GM23338 (cell line): ENCODE results near the gene KCNK17. TPM values are rescaled to one million over a fixed set of nuclear protein-coding genes. Genes with fewer than 3 reads are reported as not detected.

Experiments
- ATAC-seq: fragments of 200-7000 bp; cut with Tn5 transposase; 3 replicates; pipeline ENCODE4 v1.9.1; 2020
- DNase-seq: peaks from one replicate; pipeline ENCODE4 v3.0.0-alpha.2; 2015; ENCODE audit warnings: low spot score
- H2AFZ ChIP-seq: fragments of 200-600 bp; sonication (generic); 2 replicates; pipeline ENCODE4 v1.8.0; 2016; ENCODE audit warnings: antibody characterized with exemption, mild to moderate bottlenecking, moderate library complexity
- H3F3A ChIP-seq: fragments of 200-600 bp; sonication (generic); replicated peaks from 2 replicates; pipeline ENCODE4 v1.8.0; 2017; ENCODE audit warnings: antibody characterized with exemption, mixed run types, low read depth
- H3K27ac ChIP-seq: fragments of 200-600 bp; sonication (generic); 2 replicates; pipeline ENCODE4 v1.6.1; 2016; ENCODE audit warnings: low read depth
- H3K27me3 ChIP-seq: fragments of 200-600 bp; sonication (generic); 2 replicates; pipeline ENCODE4 v1.8.0; 2016; ENCODE audit warnings: mild to moderate bottlenecking, mixed run types, moderate library complexity; ENCODE audit not compliant: insufficient read depth
- H3K36me3 ChIP-seq: fragments of 200-600 bp; sonication (generic); 2 replicates; pipeline ENCODE4 v1.8.0; 2016; ENCODE audit warnings: mild to moderate bottlenecking; ENCODE audit not compliant: insufficient read depth
- H3K4me1 ChIP-seq: fragments of 200-600 bp; sonication (generic); 2 replicates; pipeline ENCODE4 v1.8.0; 2016; ENCODE audit warnings: mild to moderate bottlenecking, moderate library complexity; ENCODE audit not compliant: insufficient read depth
- H3K4me2 ChIP-seq: fragments of 200-600 bp; sonication (generic); 2 replicates; pipeline ENCODE4 v1.7.1; 2017; ENCODE audit warnings: mixed run types
- H3K4me3 ChIP-seq: fragments of 200-600 bp; sonication (generic); 2 replicates; pipeline ENCODE4 v1.6.1; 2016; ENCODE audit warnings: mixed run types
- H3K79me2 ChIP-seq: fragments of 200-600 bp; sonication (generic); replicated peaks from 2 replicates; pipeline ENCODE4 v1.8.0; 2017; ENCODE audit warnings: mild to moderate bottlenecking; ENCODE audit not compliant: insufficient read depth
- H3K9me2 ChIP-seq: fragments of 200-600 bp; sonication (generic); 2 replicates; pipeline ENCODE4 v1.8.0; 2017; ENCODE audit not compliant: insufficient read depth
- H4K20me1 ChIP-seq: fragments of 200-600 bp; sonication (generic); replicated peaks from 2 replicates; pipeline ENCODE4 v1.8.0; 2017; ENCODE audit warnings: mild to moderate bottlenecking; ENCODE audit not compliant: insufficient read depth
- H3K27ac Mint-ChIP-seq: 2 replicates; pipeline ENCODE4 v1.8.0; 2020; ENCODE audit warnings: inconsistent platforms, mild to moderate bottlenecking, moderate library complexity, mixed read lengths
- H3K27me3 Mint-ChIP-seq: 3 replicates; pipeline ENCODE4 v1.8.0; 2022; ENCODE audit warnings: low read depth, mild to moderate bottlenecking, moderate library complexity, mixed read lengths, inconsistent platforms; ENCODE audit not compliant: insufficient read depth, poor library complexity
- H3K36me3 Mint-ChIP-seq: 3 replicates; pipeline ENCODE4 v1.8.0; 2021; ENCODE audit warnings: low read depth, mild to moderate bottlenecking, inconsistent platforms, moderate library complexity, mixed read lengths
- H3K4me1 Mint-ChIP-seq: 3 replicates; pipeline ENCODE4 v1.8.0; 2020; ENCODE audit warnings: mild to moderate bottlenecking, inconsistent platforms, mixed read lengths
- H3K4me3 Mint-ChIP-seq: 3 replicates; pipeline ENCODE4 v1.8.0; 2021; ENCODE audit warnings: moderate library complexity, mild to moderate bottlenecking, inconsistent platforms, mixed read lengths
- H3K9me3 Mint-ChIP-seq: 3 replicates; pipeline ENCODE4 v1.8.0; 2020; ENCODE audit warnings: moderate library complexity, mild to moderate bottlenecking, inconsistent platforms, mixed read lengths
- CREB1 ChIP-seq: fragments of 250-450 bp; sonication (Bioruptor Pico); IDR thresholded peaks from 2 replicates; pipeline ENCODE4 v1.5.0; 2020; ENCODE audit warnings: low read depth, mild to moderate bottlenecking, moderate library complexity
- EZH2 ChIP-seq: fragments of 200-600 bp; sonication (generic); IDR thresholded peaks from one replicate; pipeline ENCODE4 v1.8.0; 2017; ENCODE audit warnings: antibody characterized with exemption, mild to moderate bottlenecking, low read depth; ENCODE audit not compliant: unreplicated experiment
- EZH2phosphoT487 ChIP-seq: fragments of 200-600 bp; sonication (generic); IDR thresholded peaks from one replicate; pipeline ENCODE4 v1.8.1; 2018; ENCODE audit warnings: antibody characterized with exemption; ENCODE audit not compliant: unreplicated experiment
- JUNB ChIP-seq: IDR thresholded peaks from one replicate; pipeline ENCODE4 v1.6.1; 2016; ENCODE audit warnings: antibody characterized with exemption; ENCODE audit not compliant: unreplicated experiment
- NANOG ChIP-seq: IDR thresholded peaks from 2 replicates; pipeline ENCODE4 v1.6.1; 2016; ENCODE audit warnings: antibody characterized with exemption, borderline replicate concordance
- POLR2AphosphoS5 ChIP-seq: IDR thresholded peaks from 2 replicates; pipeline ENCODE4 v1.6.1; 2016; ENCODE audit warnings: antibody characterized with exemption, low read depth
- STAT1 ChIP-seq: IDR thresholded peaks from one replicate; pipeline ENCODE4 v1.6.1; 2016; ENCODE audit warnings: antibody characterized with exemption; ENCODE audit not compliant: unreplicated experiment
- ZNF114 ChIP-seq: fragments of 250-450 bp; sonication (Bioruptor Pico); IDR thresholded peaks from 2 replicates; pipeline ENCODE4 v1.5.0; 2020; ENCODE audit warnings: mild to moderate bottlenecking, moderate library complexity
- ZNF331 ChIP-seq: fragments of 250-450 bp; sonication (Bioruptor Pico); IDR thresholded peaks from 2 replicates; pipeline ENCODE4 v1.5.0; 2020; ENCODE audit warnings: low read depth, mild to moderate bottlenecking, moderate library complexity
- ZNF462 ChIP-seq: fragments of 250-450 bp; sonication (Bioruptor Pico); IDR thresholded peaks from 2 replicates; pipeline ENCODE4 v1.5.0; 2020; ENCODE audit warnings: mild to moderate bottlenecking, moderate library complexity
- polyA plus RNA-seq: library from polyadenylated mRNA; unstranded; fragments of >200 nt; fragmentation: Nextera tagmentation; extraction: Ambion mirVana; gene quantifications from 2 replicates; pipeline ENCODE4 v1.2.1, GENCODE V29; 2016
- total RNA-seq: library from RNA; depleted of rRNA; stranded (reverse); fragments of >200 nt; shearing (Covaris generic); gene quantifications from 2 replicates; pipeline ENCODE4 v1.2.3, GENCODE V29; 2014
- TF ChIP-seq, protein P1 (sequence below): IDR thresholded peaks from one replicate; pipeline ENCODE4 v1.6.1; 2018; ENCODE audit warnings: antibody characterized with exemption; ENCODE audit not compliant: unreplicated experiment
- TF ChIP-seq, protein P2 (sequence below): IDR thresholded peaks from 2 replicates; pipeline ENCODE4 v1.6.1; 2016; ENCODE audit warnings: antibody characterized with exemption
- TF ChIP-seq, protein P3 (sequence below), 2 experiments: fragments of 200-600 bp in 1 of 2; sonication (generic) in 1 of 2; conservative IDR thresholded peaks; 2 replicates each; pipeline versions ENCODE4 v1.5.1 to v1.6.1; 2016 to 2017; ENCODE audit warnings: antibody characterized with exemption in 2 of 2, low read depth in 2 of 2, mild to moderate bottlenecking in 2 of 2, moderate library complexity in 1 of 2

KCNK17 gene
- total and polyA plus RNA-seq, 2 experiments from 2014 or later, result 2.2 to 3.1 TPM

DNA sequence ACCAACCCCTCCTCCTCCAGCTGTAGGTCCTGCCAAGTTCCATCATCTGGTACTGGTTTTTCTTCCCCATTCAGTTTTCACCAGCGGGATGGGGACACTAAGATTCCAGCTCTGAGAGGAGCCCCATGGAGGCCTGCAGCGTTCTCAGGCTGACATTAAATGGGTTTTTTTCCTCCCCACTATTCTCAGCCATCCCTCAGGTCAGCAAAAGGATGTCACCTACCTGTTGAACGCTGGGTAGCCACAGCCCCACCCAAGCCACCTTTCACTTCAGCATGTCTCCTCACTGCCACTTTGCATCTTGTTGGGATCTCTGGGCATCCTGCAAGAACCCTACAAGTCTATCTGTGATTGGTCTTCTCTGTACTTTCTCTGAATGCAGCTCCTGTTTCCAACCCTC lies 6.8 kb downstream of the KCNK17 start:
- TF ChIP-seq, protein P1, sequence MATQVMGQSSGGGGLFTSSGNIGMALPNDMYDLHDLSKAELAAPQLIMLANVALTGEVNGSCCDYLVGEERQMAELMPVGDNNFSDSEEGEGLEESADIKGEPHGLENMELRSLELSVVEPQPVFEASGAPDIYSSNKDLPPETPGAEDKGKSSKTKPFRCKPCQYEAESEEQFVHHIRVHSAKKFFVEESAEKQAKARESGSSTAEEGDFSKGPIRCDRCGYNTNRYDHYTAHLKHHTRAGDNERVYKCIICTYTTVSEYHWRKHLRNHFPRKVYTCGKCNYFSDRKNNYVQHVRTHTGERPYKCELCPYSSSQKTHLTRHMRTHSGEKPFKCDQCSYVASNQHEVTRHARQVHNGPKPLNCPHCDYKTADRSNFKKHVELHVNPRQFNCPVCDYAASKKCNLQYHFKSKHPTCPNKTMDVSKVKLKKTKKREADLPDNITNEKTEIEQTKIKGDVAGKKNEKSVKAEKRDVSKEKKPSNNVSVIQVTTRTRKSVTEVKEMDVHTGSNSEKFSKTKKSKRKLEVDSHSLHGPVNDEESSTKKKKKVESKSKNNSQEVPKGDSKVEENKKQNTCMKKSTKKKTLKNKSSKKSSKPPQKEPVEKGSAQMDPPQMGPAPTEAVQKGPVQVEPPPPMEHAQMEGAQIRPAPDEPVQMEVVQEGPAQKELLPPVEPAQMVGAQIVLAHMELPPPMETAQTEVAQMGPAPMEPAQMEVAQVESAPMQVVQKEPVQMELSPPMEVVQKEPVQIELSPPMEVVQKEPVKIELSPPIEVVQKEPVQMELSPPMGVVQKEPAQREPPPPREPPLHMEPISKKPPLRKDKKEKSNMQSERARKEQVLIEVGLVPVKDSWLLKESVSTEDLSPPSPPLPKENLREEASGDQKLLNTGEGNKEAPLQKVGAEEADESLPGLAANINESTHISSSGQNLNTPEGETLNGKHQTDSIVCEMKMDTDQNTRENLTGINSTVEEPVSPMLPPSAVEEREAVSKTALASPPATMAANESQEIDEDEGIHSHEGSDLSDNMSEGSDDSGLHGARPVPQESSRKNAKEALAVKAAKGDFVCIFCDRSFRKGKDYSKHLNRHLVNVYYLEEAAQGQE, result no peak
- TF ChIP-seq ZNF462 (CRISPR knock-in tag) (no peak), CREB1 (CRISPR knock-in tag) (no peak), NANOG (no peak), POLR2AphosphoS5 (no peak), ZNF331 (CRISPR knock-in tag) (no peak), STAT1 (no peak), EZH2phosphoT487 (no peak), ZNF114 (CRISPR knock-in tag) (no peak), JUNB (no peak), EZH2 (no peak)
- TF ChIP-seq, protein P2, sequence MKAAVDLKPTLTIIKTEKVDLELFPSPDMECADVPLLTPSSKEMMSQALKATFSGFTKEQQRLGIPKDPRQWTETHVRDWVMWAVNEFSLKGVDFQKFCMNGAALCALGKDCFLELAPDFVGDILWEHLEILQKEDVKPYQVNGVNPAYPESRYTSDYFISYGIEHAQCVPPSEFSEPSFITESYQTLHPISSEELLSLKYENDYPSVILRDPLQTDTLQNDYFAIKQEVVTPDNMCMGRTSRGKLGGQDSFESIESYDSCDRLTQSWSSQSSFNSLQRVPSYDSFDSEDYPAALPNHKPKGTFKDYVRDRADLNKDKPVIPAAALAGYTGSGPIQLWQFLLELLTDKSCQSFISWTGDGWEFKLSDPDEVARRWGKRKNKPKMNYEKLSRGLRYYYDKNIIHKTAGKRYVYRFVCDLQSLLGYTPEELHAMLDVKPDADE, result no peak
- TF ChIP-seq, protein P3, sequence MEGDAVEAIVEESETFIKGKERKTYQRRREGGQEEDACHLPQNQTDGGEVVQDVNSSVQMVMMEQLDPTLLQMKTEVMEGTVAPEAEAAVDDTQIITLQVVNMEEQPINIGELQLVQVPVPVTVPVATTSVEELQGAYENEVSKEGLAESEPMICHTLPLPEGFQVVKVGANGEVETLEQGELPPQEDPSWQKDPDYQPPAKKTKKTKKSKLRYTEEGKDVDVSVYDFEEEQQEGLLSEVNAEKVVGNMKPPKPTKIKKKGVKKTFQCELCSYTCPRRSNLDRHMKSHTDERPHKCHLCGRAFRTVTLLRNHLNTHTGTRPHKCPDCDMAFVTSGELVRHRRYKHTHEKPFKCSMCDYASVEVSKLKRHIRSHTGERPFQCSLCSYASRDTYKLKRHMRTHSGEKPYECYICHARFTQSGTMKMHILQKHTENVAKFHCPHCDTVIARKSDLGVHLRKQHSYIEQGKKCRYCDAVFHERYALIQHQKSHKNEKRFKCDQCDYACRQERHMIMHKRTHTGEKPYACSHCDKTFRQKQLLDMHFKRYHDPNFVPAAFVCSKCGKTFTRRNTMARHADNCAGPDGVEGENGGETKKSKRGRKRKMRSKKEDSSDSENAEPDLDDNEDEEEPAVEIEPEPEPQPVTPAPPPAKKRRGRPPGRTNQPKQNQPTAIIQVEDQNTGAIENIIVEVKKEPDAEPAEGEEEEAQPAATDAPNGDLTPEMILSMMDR (conservative IDR thresholded peaks at IDR 0.05; ENCODE audit: low read depth in 2 of 2), result no peak
- Histone ChIP-seq H3K4me1 (peaks cover 8% of the 10 kb centered on the region), H3K27me3 (peaks cover 15% of the 10 kb centered on the region), H3K36me3 (no peaks in the 10 kb centered on the region), H3K9me2 (no peaks in the 10 kb centered on the region), H3K27ac (no peak overlapping the region), H3F3A (no peaks in the 10 kb centered on the region), H3K4me3 (no peak overlapping the region), H3K4me2 (no peak overlapping the region), H3K79me2 (no peaks in the 10 kb centered on the region), H2AFZ (no peak overlapping the region), H4K20me1 (no peaks in the 10 kb centered on the region)
- Mint-ChIP-seq H3K27me3 (peaks cover 20% of the 10 kb centered on the region), H3K27ac (no peak overlapping the region), H3K36me3 (no peaks in the 10 kb centered on the region), H3K4me1 (peaks cover 10% of the 10 kb centered on the region; the same call in 2 of the 3 replicates), H3K9me3 (no peaks in the 10 kb centered on the region; the same call in 2 of the 3 replicates), H3K4me3 (no peak overlapping the region)
- ATAC-seq (no peak), DNase-seq (no peak)
